Aorta (tissue), 5 donors: ENCODE results near the gene HBM. TPM values are rescaled to one million over a fixed set of nuclear protein-coding genes. Genes with fewer than 3 reads are reported as not detected.
"Not testable (repeated sequence)": the region's sequence is repeated elsewhere in the genome, so short reads cannot be mapped to it uniquely, and the experiment has no call there.

Experiments used
- ATAC-seq: fragments of 200-7000 bp; cut with Tn5 transposase; one replicate; pipeline ENCODE4 v1.9.1; 2022; ENCODE audit warnings: moderate library complexity; ENCODE audit not compliant: low FRiP score
- DNase-seq, 2 donors: peaks; one replicate each; pipeline ENCODE4 v3.0.0-alpha.2; 2020
- H3K27ac ChIP-seq, 2 donors: one replicate each; pipeline ENCODE4 v1.5.1; 2013; ENCODE audit warnings: low read length in 2 of 2, mild to moderate bottlenecking in 2 of 2, moderate library complexity in 2 of 2, control low read depth in 1 of 2, inconsistent platforms in 1 of 2, low read depth in 1 of 2
- H3K27me3 ChIP-seq, 2 donors: one replicate each; pipeline ENCODE4 v1.6.1; 2013; ENCODE audit warnings: control low read depth in 1 of 2, low read length in 1 of 2, mild to moderate bottlenecking in 1 of 2, moderate library complexity in 1 of 2; ENCODE audit not compliant: insufficient read depth in 2 of 2, control insufficient read depth in 1 of 2
- H3K36me3 ChIP-seq, 2 donors: one replicate each; pipeline ENCODE4 v1.6.1; 2013; ENCODE audit warnings: control low read depth in 1 of 2, low read length in 1 of 2, mild to moderate bottlenecking in 1 of 2; ENCODE audit not compliant: insufficient read depth in 2 of 2, control insufficient read depth in 1 of 2
- H3K4me1 ChIP-seq, 2 donors: one replicate each; pipeline ENCODE4 v1.6.1; 2013; ENCODE audit warnings: low read length in 2 of 2, control low read depth in 1 of 2, mild to moderate bottlenecking in 1 of 2, moderate library complexity in 1 of 2; ENCODE audit not compliant: insufficient read depth in 2 of 2, control insufficient read depth in 1 of 2
- H3K4me3 ChIP-seq, 2 donors: one replicate each; pipeline ENCODE4 v1.5.1; 2013; ENCODE audit warnings: low read length in 2 of 2, control low read depth in 1 of 2, mild to moderate bottlenecking in 1 of 2
- H3K9me3 ChIP-seq: one replicate; pipeline ENCODE4 v1.6.1; 2013; ENCODE audit warnings: mild to moderate bottlenecking, low read length; ENCODE audit not compliant: control insufficient read depth
- WGBS, 2 donors: extraction: QIAGEN DNeasy Blood & Tissue Kit; methylation state at CpG; one replicate each; pipeline ENCODE4 v1.1.7; 2013; 5-methylcytosine and 5-hydroxymethylcytosine counted together
- intact Hi-C, 2 donors: fragments of 100-400 bp; cut with DNase I; formaldehyde crosslinking; loops; one replicate each; pipeline versions ENCODE4 v1.14.2 to v1.15.0; 2022
- polyA plus RNA-seq, 2 donors: library from polyadenylated mRNA; stranded (reverse); fragments of 200-250 nt; gene quantifications; one replicate each; pipeline ENCODE4 v1.2.3, GENCODE V29; 2013
- total RNA-seq, 2 donors: library from RNA; stranded (reverse); fragmentation: NEBNext Ultra II Directional; extraction: Animal tissue kit (Norgen Biotek cat#: 25700); gene quantifications; one replicate each; pipeline ENCODE4 v1.2.1, GENCODE V29; 2021
- donor health status: healthy with polysubstance abuse.
- donor health status: Bipolar disorder and iron deficiency.
- donor health status: DM: no; HTN: no; CAD: no.
- donor health status: DM: no; HTN: no; CAD: no.
- donor health status: DM: yes; HTN: yes; CAD: no.

HBM gene
- total and polyA plus RNA-seq, 4 donors, result 3.1 TPM; not detected in 3

- no peak for ATAC-seq
- Histone ChIP-seq H3K4me1 (no peaks in the 10 kb centered on the region), H3K27ac (no peak overlapping the region), H3K4me3 (no peak overlapping the region), H3K9me3 (no peaks in the 10 kb centered on the region), H3K27me3 (no peaks in the 10 kb centered on the region), H3K36me3 (no peaks in the 10 kb centered on the region)
- DNase-seq, result no peak
- intact Hi-C loops, result no loop called here
- 45 to 48% methylated on average over 1 of the region's 1 CpG for WGBS, 2 donors
These were observed 5.0 kb downstream of the HBM start for GRCh38 chr16:170788-171187.

- H3K4me1 ChIP-seq, ATAC-seq, H3K4me3 ChIP-seq, DNase-seq, H3K27ac ChIP-seq, intact Hi-C loops, H3K27me3 ChIP-seq, H3K36me3 ChIP-seq, H3K9me3 ChIP-seq: not testable (repeated sequence)
- WGBS, 2 donors, result no CpG with 5 or more reads among the region's 74 CpGs
These were observed 6.7 kb downstream of the HBM start, which contains the start of gene HBA2 for GRCh38 chr16:172374-172941. HBA2 (plus strand) TSS chr16:172876; CDS start chr16:172913, 37 bp downstream.

GRCh38 chr16:173211-173854 lies 7.6 kb downstream of the HBM start:
- intact Hi-C loops, H3K4me3 ChIP-seq, H3K27me3 ChIP-seq, H3K4me1 ChIP-seq, H3K36me3 ChIP-seq, DNase-seq, H3K9me3 ChIP-seq, ATAC-seq, H3K27ac ChIP-seq: not testable (repeated sequence)
- 3 to 5% methylated on average over 20 to 32 of the region's 44 CpGs for WGBS, 2 donors

GRCh38 chr16:173928-174769 lies 8.4 kb downstream of the HBM start:
- H3K27me3 ChIP-seq, ATAC-seq, DNase-seq, H3K4me1 ChIP-seq, H3K4me3 ChIP-seq, intact Hi-C loops, H3K27ac ChIP-seq, H3K36me3 ChIP-seq, H3K9me3 ChIP-seq: not testable (repeated sequence)
- WGBS, 2 donors, result 12 to 14% methylated on average over 6 to 9 of the region's 13 CpGs

- intact Hi-C loops, result no loop called here
- H3K9me3 ChIP-seq, result no peaks in the 10 kb centered on the region
- no peaks in the 10 kb centered on the region for H3K36me3 ChIP-seq
- no peaks in the 10 kb centered on the region for H3K27me3 ChIP-seq
- H3K4me3 ChIP-seq, result no peak overlapping the region
- H3K4me1 ChIP-seq, result no peaks in the 10 kb centered on the region
- ATAC-seq, result no peak
- no peak for DNase-seq
- H3K27ac ChIP-seq, result no peak overlapping the region
- WGBS, 2 donors, result 23 to 29% methylated on average over 8 of the region's 8 CpGs
These were observed 9.5 kb downstream of the HBM start for GRCh38 chr16:175011-175949.

GRCh38 chr16:176006-176405 lies 10.2 kb downstream of the HBM start:
- H3K27ac ChIP-seq, intact Hi-C loops, H3K4me1 ChIP-seq, H3K4me3 ChIP-seq, H3K36me3 ChIP-seq, DNase-seq, H3K27me3 ChIP-seq, ATAC-seq, H3K9me3 ChIP-seq: not testable (repeated sequence)
- WGBS, 2 donors, result 1% methylated on average over 15 to 27 of the region's 39 CpGs

GRCh38 chr16:176477-177382 lies 11.0 kb downstream of the HBM start, which contains the start of gene HBA1:
HBA1 (plus strand) TSS chr16:176680; CDS start chr16:176717, 37 bp downstream.
- H3K9me3 ChIP-seq, DNase-seq, H3K4me1 ChIP-seq, intact Hi-C loops, H3K36me3 ChIP-seq, H3K27me3 ChIP-seq, H3K4me3 ChIP-seq, H3K27ac ChIP-seq, ATAC-seq: not testable (repeated sequence)
- 3% methylated on average over 19 to 44 of the region's 88 CpGs for WGBS, 2 donors
